NCI-H1417 (cell line): ENCODE results near the gene LGMN.

ENCODE experiments used
- DNase-seq, 3 experiments: peaks; one replicate each; lab custom pipeline; 2025; lab: John Stamatoyannopoulos, UW

Gene LGMN

GRCh38 chr14:92726135-92726932 lies 22.1 kb downstream of the LGMN start:
- no peak for DNase-seq

- no peak for DNase-seq
Measured at GRCh38 chr14:92724516-92725340, 23.7 kb downstream of the LGMN start.

GRCh38 chr14:92719890-92720323 lies 28.5 kb downstream of the LGMN start:
- peak in 1 of 3 experiments; percentile 8 for DNase-seq

- DNase-seq = no peak
Measured at GRCh38 chr14:92719421-92719820, 29.0 kb downstream of the LGMN start.

DNA sequence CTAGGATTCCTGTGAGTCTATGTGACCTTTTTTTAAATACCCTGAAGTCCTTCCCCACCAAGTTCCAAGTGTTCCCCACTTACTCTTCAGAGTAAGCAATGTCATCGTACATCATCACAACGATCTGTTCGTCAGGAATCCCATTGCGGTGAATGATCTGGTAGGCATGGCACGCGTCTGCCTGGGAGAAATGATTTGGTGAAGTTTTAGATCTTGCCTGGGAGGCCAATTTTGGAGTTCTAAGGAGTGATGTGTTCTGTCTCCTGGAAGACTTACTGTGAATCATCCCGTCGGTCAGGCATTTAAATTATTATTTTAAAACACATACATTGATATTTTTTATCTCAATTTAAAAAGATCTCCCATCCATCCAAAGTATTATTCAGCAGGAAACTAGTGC lies 29.8 kb downstream of the LGMN start:
- no peak for DNase-seq

GRCh38 chr14:92717571-92718042 lies 30.8 kb downstream of the LGMN start:
- DNase-seq = no peak

- DNase-seq = no peak
Measured at GRCh38 chr14:92716131-92716530, 32.3 kb downstream of the LGMN start.

DNA sequence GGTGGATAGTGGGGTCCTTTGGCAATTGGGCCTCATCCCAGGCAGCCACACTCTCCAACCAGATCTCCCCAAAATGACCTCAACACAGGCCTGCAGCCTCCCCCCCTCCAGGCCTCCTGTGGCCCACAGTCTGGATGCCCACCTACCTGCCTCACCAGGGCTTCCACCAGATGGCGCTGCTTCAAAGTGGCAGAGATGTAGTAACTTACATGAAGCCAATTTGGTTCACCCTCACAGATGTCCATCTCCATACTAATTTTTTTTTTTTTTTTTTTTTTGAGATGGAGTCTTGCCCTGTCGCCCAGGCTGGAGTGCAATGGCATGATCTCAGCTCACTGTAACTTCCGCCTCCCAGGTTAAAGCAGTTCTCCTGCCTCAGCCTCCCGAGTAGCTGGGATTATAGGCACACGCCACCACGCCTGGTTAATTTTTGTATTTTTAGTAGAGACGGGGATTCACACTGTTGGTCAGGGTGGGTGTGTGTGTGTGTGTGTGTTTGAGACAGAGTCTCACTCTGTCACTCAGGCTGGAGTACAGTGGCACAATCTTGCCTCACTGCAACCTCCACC lies 33.6 kb downstream of the LGMN start:
- peak; percentile 48 to 76 (median 73) for DNase-seq

DNA sequence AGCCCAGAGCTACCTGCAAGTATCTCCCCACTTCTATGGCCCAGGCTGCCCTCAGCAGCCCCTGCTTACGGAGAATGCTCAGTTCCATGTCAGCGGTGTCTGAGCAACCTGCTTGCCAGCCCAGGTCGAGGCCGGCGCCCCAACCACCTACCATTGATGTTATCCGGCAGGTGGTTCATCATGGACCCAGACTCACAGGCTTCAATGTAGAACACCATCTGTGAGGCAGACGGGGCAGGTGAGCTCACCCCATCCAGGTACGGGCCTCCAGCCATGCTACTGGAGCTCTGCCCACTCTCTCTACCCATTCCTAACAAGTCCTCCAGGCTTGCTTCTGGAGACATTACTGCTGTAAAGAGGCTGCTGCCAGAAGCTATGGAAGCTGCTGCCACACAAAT lies 35.8 kb downstream of the LGMN start:
- DNase-seq = no peak

GRCh38 chr14:92711976-92712653 lies 36.3 kb downstream of the LGMN start:
- DNase-seq = no peak

- DNase-seq = no peak
Measured at GRCh38 chr14:92710001-92710341, 38.5 kb downstream of the LGMN start.

GRCh38 chr14:92709340-92710000 lies 39.0 kb downstream of the LGMN start:
- no peak for DNase-seq

DNA sequence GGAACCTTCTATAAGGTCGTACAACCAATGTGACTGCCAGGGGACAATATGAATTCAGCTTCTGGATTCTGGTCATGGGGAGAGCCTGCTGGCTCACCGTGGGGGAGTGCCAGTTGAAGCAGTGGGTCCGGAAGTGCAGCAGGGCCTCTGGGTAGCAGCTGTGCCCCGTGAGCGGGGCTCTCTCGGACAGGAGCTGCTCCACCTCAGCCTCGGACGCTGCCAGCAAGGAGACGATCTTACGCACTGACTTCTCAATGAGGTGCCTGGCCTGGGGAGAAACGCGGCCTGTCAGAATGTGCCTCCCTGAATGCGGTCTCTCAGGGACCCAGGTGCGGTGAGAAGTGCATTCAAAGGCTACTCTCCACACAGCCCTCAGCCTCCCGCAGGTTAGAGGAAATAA lies 42.0 kb downstream of the LGMN start:
- no peak for DNase-seq

GRCh38 chr14:92704821-92705220 lies 43.6 kb downstream of the LGMN start:
- DNase-seq = no peak

- no peak for DNase-seq
Measured at GRCh38 chr14:92704036-92704804, 44.2 kb downstream of the LGMN start.

GRCh38 chr14:92703516-92703915 lies 44.9 kb downstream of the LGMN start:
- no peak for DNase-seq

DNA sequence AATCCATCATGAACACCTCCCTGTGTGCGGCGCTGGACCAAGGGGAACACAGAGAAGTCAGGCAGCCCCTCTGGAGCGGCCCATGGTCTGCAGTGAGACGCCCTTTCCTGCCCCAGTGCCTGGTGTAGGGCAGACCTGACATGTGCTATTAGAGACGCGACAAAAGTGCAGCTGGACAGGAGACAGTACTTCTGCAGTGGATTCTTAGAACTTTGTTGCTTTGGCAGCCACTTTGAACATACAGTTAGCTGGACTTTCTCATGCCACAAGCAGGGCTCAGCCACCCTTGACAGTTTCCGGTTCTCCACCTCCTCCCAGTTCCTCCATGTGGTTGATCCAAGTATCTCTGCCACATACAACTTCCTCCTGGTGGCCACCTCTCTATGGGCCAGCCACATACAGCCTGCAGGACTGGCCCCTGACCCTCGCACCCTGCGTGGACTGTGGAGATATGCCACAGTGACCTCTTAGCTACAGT lies 45.9 kb downstream of the LGMN start:
- DNase-seq = no peak

DNA sequence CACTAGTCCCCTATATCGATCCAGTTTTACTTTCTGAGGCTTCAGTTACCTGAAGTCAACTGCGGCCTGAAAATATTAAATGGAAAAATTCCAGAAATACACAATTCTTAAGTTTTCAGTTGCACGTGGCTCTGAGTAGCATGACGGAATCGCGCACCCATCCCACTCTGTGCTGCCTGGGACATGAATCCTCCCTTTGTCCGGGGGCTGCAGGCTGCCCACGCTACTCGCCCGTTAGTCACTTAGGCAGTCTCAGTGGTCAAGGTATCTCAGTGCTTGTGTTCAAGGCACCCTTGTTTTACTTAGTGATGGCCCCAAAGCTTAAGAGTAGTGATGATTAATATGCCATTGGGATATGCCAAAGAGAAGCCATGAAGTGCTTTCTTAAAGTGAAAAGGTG lies 46.6 kb downstream of the LGMN start:
- no peak for DNase-seq

- DNase-seq = peak in 1 of 3 experiments; percentile 43
Measured at GRCh38 chr14:92698393-92698792, 50.0 kb downstream of the LGMN start.

DNA sequence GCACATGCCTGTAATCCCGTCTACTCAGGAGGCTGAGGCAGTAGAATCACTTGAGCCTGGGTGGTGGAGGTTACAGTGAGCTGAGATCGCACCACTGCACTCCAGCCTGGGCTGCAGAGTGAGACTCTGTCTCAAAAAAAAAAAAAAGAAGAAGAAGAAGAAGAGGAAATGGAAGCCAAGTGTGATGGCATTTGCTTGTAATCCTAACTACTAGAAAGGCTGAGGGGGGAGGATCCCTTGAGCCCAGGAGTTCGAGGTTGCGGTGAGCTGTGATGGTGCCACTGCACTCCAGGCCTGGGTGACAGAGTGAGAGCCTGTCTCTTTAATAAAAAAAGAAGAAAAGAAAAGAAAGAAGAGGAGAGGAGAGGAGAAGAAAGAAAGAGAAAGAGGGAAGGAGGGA lies 52.1 kb downstream of the LGMN start:
- DNase-seq = no peak

GRCh38 chr14:92695562-92695961 lies 52.9 kb downstream of the LGMN start:
- DNase-seq = no peak
